B cell (primary cell): Measurements from ENCODE around the gene NCBP3. TPM values are rescaled to one million over a fixed set of nuclear protein-coding genes. Genes with fewer than 3 reads are reported as not detected.

Experiments
- ATAC-seq: fragments of 200-7000 bp; cut with Tn5 transposase; one replicate; pipeline ENCODE4 v1.10.0; 2021; ENCODE audit warnings: low read depth, mild to moderate bottlenecking, moderate number of reproducible peaks, moderate library complexity
- CTCF ChIA-PET: fragments of 350-600 bp; sonication (Branson Sonifier 250); formaldehyde crosslinking; loops from one replicate; lab custom pipeline; 2021; ENCODE audit warnings: antibody characterized with exemption, inconsistent platforms; lab: Charles Lee
- POLR2A ChIA-PET: fragments of 350-600 bp; sonication (Branson Sonifier 250); formaldehyde crosslinking; loops from one replicate; lab custom pipeline; 2021; ENCODE audit warnings: antibody characterized with exemption; lab: Charles Lee
- DNase-seq: peaks from one replicate; pipeline ENCODE4 v3.0.0; 2013
- H2AFZ ChIP-seq: 2 replicates; pipeline ENCODE4 v1.6.1; 2012; ENCODE audit warnings: mild to moderate bottlenecking, low read depth, low read length; ENCODE audit not compliant: insufficient read depth, poor library complexity, severe bottlenecking
- H3K27ac ChIP-seq, 2 donors: 1 replicate in 1 of 2; 2 replicates in 1 of 2; pipeline ENCODE4 v1.5.1; 2012 to 2013; ENCODE audit warnings: low read length in 2 of 2, mild to moderate bottlenecking in 2 of 2, moderate library complexity in 1 of 2
- H3K27me3 ChIP-seq, 4 experiments: fragments of 200-600 bp in 1 of 4; sonication (generic) in 1 of 4; replicated peaks in 1 of 4; 1 replicate in 2 of 4; 2 replicates in 2 of 4; pipeline versions ENCODE4 v1.6.1 to v1.7.0; 2013 to 2016; ENCODE audit warnings: low read length in 3 of 4, mild to moderate bottlenecking in 2 of 4, mixed read lengths in 1 of 4, moderate library complexity in 1 of 4; ENCODE audit not compliant: insufficient read depth in 4 of 4, control insufficient read depth in 3 of 4; ENCODE audit errors: control extremely low read depth in 1 of 4
- H3K36me3 ChIP-seq, 2 experiments: replicated peaks in 1 of 2; 1 replicate in 1 of 2; 2 replicates in 1 of 2; pipeline versions ENCODE4 v1.6.1 to v1.7.1; 2013; ENCODE audit warnings: low read length in 1 of 2; ENCODE audit not compliant: insufficient read depth in 2 of 2, control insufficient read depth in 1 of 2; ENCODE audit errors: control extremely low read depth in 1 of 2, extremely low read depth in 1 of 2
- H3K4me1 ChIP-seq, 2 donors: fragments of 200-600 bp in 1 of 2; sonication (generic) in 1 of 2; 1 replicate in 1 of 2; 2 replicates in 1 of 2; pipeline versions ENCODE4 v1.5.1 to v1.6.1; 2013 to 2017; ENCODE audit warnings: low read length in 2 of 2; ENCODE audit not compliant: control insufficient read depth in 2 of 2, insufficient read depth in 2 of 2
- H3K4me2 ChIP-seq: replicated peaks from 2 replicates; pipeline ENCODE3; 2012; ENCODE audit warnings: mild to moderate bottlenecking, low read depth, low read length; ENCODE audit not compliant: poor library complexity, severe bottlenecking
- H3K4me3 ChIP-seq, 5 experiments: fragments of 200-600 bp in 1 of 5; sonication (generic) in 1 of 5; 1 replicate in 3 of 5; 2 replicates in 2 of 5; pipeline versions ENCODE4 v1.5.1 to v1.7.0; 2011 to 2016; ENCODE audit warnings: low read length in 4 of 5, mild to moderate bottlenecking in 4 of 5, low read depth in 2 of 5, control low read depth in 1 of 5, moderate library complexity in 1 of 5; ENCODE audit not compliant: insufficient read depth in 1 of 5; ENCODE audit errors: control extremely low read depth in 1 of 5, extremely low read depth in 1 of 5
- H3K79me2 ChIP-seq: fragments of 200-600 bp; sonication (generic); one replicate; pipeline ENCODE4 v1.6.0; 2016; ENCODE audit warnings: low read length; ENCODE audit not compliant: control insufficient read depth, insufficient read depth
- H3K9ac ChIP-seq: fragments of 200-600 bp; sonication (generic); 2 replicates; pipeline ENCODE4 v1.6.1; 2017; ENCODE audit warnings: mild to moderate bottlenecking, low read length, moderate library complexity
- H3K9me3 ChIP-seq, 3 donors: one replicate each; pipeline versions ENCODE4 v1.6.1 to v1.7.1; 2013; ENCODE audit warnings: low read length in 2 of 3; ENCODE audit not compliant: control insufficient read depth in 2 of 3, insufficient read depth in 1 of 3; ENCODE audit errors: control extremely low read depth in 1 of 3
- H4K20me1 ChIP-seq: 2 replicates; pipeline ENCODE4 v1.6.0; 2012; ENCODE audit warnings: mild to moderate bottlenecking, low read length; ENCODE audit not compliant: insufficient read depth, control insufficient read depth, poor library complexity, severe bottlenecking
- H3K27ac Mint-ChIP-seq: one replicate; pipeline ENCODE4 v1.8.0; 2021; ENCODE audit warnings: mixed read lengths
- H3K27me3 Mint-ChIP-seq: one replicate; pipeline ENCODE4 v1.8.0; 2021; ENCODE audit warnings: mixed read lengths
- H3K4me1 Mint-ChIP-seq: one replicate; pipeline ENCODE4 v1.8.0; 2021; ENCODE audit warnings: mixed read lengths
- H3K4me3 Mint-ChIP-seq: one replicate; pipeline ENCODE4 v1.8.0; 2021; ENCODE audit warnings: mixed read lengths
- H3K9me3 Mint-ChIP-seq: one replicate; pipeline ENCODE4 v1.8.0; 2022; ENCODE audit warnings: mixed read lengths; ENCODE audit not compliant: insufficient read depth
- EZH2 ChIP-seq: IDR thresholded peaks from 2 replicates; pipeline ENCODE4 v1.6.1; 2012; ENCODE audit warnings: borderline replicate concordance, low read depth, mild to moderate bottlenecking, moderate library complexity, low read length; ENCODE audit not compliant: insufficient read depth, poor library complexity, severe bottlenecking
- WGBS: methylation state at CpG from one replicate; pipeline ENCODE4 v1.1.5; 2013; ENCODE audit warnings: missing lambda C conversion rate; ENCODE audit not compliant: insufficient coverage; 5-methylcytosine and 5-hydroxymethylcytosine counted together
- intact Hi-C: fragments of 100-400 bp; cut with micrococcal nuclease; formaldehyde crosslinking; loops from one replicate; pipeline ENCODE4 v1.10.0; 2022
- polyA plus RNA-seq: library from polyadenylated mRNA; depleted of rRNA; stranded (reverse); fragments of >200 nt; gene quantifications from 2 replicates; pipeline ENCODE4 v1.2.3, GENCODE V29; 2012
- total RNA-seq, 2 donors: library from RNA; stranded (reverse); fragments of 120-200 nt in 1 of 2; gene quantifications; 1 replicate in 1 of 2; 2 replicates in 1 of 2; pipeline versions ENCODE4 v1.2.3 to v1.2.4, GENCODE V29; 2013 to 2022
- TF ChIP-seq, protein P1 (sequence below): fragments of 200-600 bp; IDR thresholded peaks from one replicate; pipeline ENCODE4 v1.8.0; 2022; ENCODE audit warnings: antibody characterized with exemption, mild to moderate bottlenecking

Gene NCBP3
- total and polyA plus RNA-seq, 2 donors (not counting 1 experiment from before 2014, with no cell fraction given) = 11.1 to 71.7 TPM

GRCh38 chr17:3812771-3813170 lies 33.3 kb downstream of the NCBP3 start:
- H3K27me3 Mint-ChIP-seq = no peaks in the 10 kb centered on the region
- ChIA-PET POLR2A (no interaction called here), CTCF (interaction anchor here (0.5 to 3.4 kb wide), 2 partner anchors 75 to 799 kb away, joined by 4 to 27 read pairs; no protein-coding TSS in a partner anchor)
- H3K9ac ChIP-seq = no peak overlapping the region
- no peaks in the 10 kb centered on the region for H3K79me2 ChIP-seq
- WGBS = 99% methylated on average over 12 of the region's 12 CpGs
- no peak overlapping the region for H3K4me3 ChIP-seq
- H3K27ac ChIP-seq = no peak overlapping the region
- no peak overlapping the region for H2AFZ ChIP-seq
- no peaks in the 10 kb centered on the region for H4K20me1 ChIP-seq
- peaks cover 43% of the 10 kb centered on the region for H3K4me1 Mint-ChIP-seq
- intact Hi-C loops = no loop called here
- peaks cover 13 to 33% of the 10 kb centered on the region in 2 donors for H3K4me1 ChIP-seq
- H3K4me3 Mint-ChIP-seq = no peak overlapping the region
- peaks cover 0 to 4% (median 0%) of the 10 kb centered on the region in 3 donors for H3K9me3 ChIP-seq
- no peak overlapping the region for H3K27ac Mint-ChIP-seq
- ATAC-seq (no peak), DNase-seq (no peak)
- TF ChIP-seq, protein P1, sequence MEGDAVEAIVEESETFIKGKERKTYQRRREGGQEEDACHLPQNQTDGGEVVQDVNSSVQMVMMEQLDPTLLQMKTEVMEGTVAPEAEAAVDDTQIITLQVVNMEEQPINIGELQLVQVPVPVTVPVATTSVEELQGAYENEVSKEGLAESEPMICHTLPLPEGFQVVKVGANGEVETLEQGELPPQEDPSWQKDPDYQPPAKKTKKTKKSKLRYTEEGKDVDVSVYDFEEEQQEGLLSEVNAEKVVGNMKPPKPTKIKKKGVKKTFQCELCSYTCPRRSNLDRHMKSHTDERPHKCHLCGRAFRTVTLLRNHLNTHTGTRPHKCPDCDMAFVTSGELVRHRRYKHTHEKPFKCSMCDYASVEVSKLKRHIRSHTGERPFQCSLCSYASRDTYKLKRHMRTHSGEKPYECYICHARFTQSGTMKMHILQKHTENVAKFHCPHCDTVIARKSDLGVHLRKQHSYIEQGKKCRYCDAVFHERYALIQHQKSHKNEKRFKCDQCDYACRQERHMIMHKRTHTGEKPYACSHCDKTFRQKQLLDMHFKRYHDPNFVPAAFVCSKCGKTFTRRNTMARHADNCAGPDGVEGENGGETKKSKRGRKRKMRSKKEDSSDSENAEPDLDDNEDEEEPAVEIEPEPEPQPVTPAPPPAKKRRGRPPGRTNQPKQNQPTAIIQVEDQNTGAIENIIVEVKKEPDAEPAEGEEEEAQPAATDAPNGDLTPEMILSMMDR = no peak
- no peak for TF ChIP-seq EZH2
- no peak overlapping the region for H3K4me2 ChIP-seq
- H3K27me3 ChIP-seq = no peaks in the 10 kb centered on the region
- H3K9me3 Mint-ChIP-seq = no peaks in the 10 kb centered on the region
- peaks cover 10 to 58% of the 10 kb centered on the region in 2 experiments for H3K36me3 ChIP-seq

DNA sequence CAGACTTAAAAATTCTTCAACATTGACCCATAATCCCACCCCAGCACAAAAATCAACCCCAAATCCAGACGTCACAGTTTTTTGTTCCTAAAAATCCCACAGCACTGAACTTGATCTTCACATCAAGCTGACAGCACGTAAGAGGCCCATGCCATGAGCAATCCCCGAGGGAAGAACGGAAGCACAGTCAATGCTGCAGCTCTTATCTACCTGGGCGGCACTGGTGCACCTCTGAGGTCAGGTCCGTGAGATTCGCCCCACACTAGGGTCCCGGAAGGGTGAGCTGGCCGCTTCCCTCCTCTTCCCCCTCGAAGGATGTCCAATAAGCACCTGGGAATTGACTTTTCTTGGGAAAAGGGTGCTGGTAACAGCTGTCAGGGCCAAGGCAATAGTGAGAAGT lies 33.8 kb downstream of the NCBP3 start:
- DNase-seq = no peak
- ChIA-PET CTCF (interaction anchor here (1.8 to 3.4 kb wide), 3 partner anchors 15 to 130 kb away, joined by 5 to 27 read pairs (median 20); no protein-coding TSS in a partner anchor), POLR2A (interaction anchor here (0.6 kb wide), 1 partner anchor 108 kb away, joined by 3 read pairs; no protein-coding TSS in a partner anchor)
- no peaks in the 10 kb centered on the region for H3K9me3 Mint-ChIP-seq
- Histone ChIP-seq H3K4me2 (no peak overlapping the region), H4K20me1 (no peaks in the 10 kb centered on the region), H3K27ac (no peak overlapping the region), H3K36me3 (peaks cover 10 to 57% of the 10 kb centered on the region in 2 experiments), H3K9me3 (peaks cover 0 to 2% (median 0%) of the 10 kb centered on the region in 3 donors), H3K27me3 (no peaks in the 10 kb centered on the region), H3K4me3 (no peak overlapping the region), H3K4me1 (peaks cover 13 to 31% of the 10 kb centered on the region in 2 donors), H3K9ac (no peak overlapping the region), H3K79me2 (no peaks in the 10 kb centered on the region), H2AFZ (no peak overlapping the region)
- no peak for TF ChIP-seq EZH2
- TF ChIP-seq, protein P1 = no peak
- H3K27ac Mint-ChIP-seq = no peak overlapping the region
- peaks cover 43% of the 10 kb centered on the region for H3K4me1 Mint-ChIP-seq
- intact Hi-C loops = no loop called here
- H3K4me3 Mint-ChIP-seq = no peak overlapping the region
- no peak for ATAC-seq
- H3K27me3 Mint-ChIP-seq = no peaks in the 10 kb centered on the region
- WGBS = 98% methylated on average over 9 of the region's 10 CpGs
